Measurements from ENCODE around the gene SLC39A1. TPM values are rescaled to one million over a fixed set of nuclear protein-coding genes. Genes with fewer than 3 reads are reported as not detected.

Gene SLC39A1
- total RNA-seq, 8 experiments from 2014 or later = 36.6 to 117 (median 57.0) TPM

DNA sequence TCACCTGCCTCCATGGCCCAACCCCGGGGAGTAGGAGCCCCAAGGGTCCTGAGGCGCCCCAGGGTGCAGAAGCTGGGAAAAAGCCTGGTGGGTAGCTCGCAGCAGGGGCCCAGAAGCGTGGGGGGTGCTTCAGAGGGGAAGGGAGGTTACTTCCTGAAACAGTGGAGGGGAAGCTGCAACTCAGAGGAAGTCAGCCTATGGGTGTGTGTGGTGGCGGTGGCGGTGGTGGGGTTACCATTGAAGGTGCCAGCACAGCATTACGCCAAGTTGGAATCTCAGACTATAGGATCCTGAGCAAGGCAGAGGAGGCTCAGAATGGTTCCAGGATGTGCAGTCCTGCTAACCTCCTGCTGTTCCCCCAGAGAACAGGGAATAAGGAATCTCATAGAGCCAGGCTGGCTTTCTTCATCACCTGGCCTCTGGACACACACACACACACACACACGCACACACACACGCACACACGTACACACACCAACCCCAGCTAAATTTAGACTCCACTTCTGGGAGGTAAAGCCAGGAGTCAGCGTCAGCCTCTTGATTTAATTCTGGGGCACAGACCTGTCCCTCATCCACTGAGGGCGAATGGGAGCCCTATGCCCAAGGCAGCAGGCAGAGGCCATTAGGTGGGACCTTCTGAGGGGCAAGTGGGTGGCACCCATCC lies 18.1 kb downstream of the SLC39A1 start:
- in situ Hi-C loops (cut with MboI; ENCODE audit: low pct_unique_long_range_greater_than_20kb in 2 of 9, low sequenced_read_pairs in 9 of 9, unreplicated experiment in 9 of 9) = loop anchor here in 2 of 9 experiments (25.0 kb wide), 1 partner anchor 133 kb away; no protein-coding TSS in a partner anchor
- ATAC-seq (replicated peaks in 6 of 8) = peak in 1 of 8 experiments; percentile 27
- peaks cover 7 to 9% of the 10 kb centered on the region in 2 donors for H3K4me1 ChIP-seq (replicated peaks in 1 of 2)
- peak overlapping the region; percentile 44 to 73 for H3K27ac ChIP-seq
- peak overlapping the region; percentile 71 to 94 (median 91) for H3K4me3 ChIP-seq
- WGBS, 10 experiments = 0 to 100% (median 63%) methylated on average over 1 to 5 of the region's 12 CpGs; no CpG with 5 or more reads in 3 of the 10 experiments

DNA sequence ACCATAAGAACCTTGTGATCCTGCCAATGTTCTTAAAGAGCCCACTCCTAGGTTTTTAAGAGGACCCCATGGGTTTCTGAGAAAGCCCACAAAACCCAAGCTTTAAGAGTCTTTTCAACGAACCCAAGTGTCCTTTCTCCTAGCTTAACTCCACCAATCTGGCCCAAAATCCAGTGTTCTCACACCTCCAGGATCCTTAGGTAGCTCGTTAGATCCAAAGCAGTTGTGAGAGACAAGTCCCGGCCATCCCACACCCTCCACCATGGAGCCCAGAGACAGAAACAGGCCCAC lies 18.6 kb downstream of the SLC39A1 start:
- Histone ChIP-seq H3K4me3 (peak overlapping the region in 4 of 5 donors; percentile 71 to 94 (median 89)), H3K27ac (no peak overlapping the region), H3K4me1 (replicated peaks in 1 of 2) (peaks cover 7 to 9% of the 10 kb centered on the region in 2 donors)
- ATAC-seq (replicated peaks in 6 of 8) = no peak
- 18 to 100% (median 80%) methylated on average over 1 to 3 of the region's 3 CpGs; no CpG with 5 or more reads in 3 of the 10 experiments for WGBS, 10 experiments
- in situ Hi-C loops (cut with MboI; ENCODE audit: low pct_unique_long_range_greater_than_20kb in 2 of 9, low sequenced_read_pairs in 9 of 9, unreplicated experiment in 9 of 9) = loop anchor here in 2 of 9 experiments (25.0 kb wide), 1 partner anchor 132 kb away; no protein-coding TSS in a partner anchor

DNA sequence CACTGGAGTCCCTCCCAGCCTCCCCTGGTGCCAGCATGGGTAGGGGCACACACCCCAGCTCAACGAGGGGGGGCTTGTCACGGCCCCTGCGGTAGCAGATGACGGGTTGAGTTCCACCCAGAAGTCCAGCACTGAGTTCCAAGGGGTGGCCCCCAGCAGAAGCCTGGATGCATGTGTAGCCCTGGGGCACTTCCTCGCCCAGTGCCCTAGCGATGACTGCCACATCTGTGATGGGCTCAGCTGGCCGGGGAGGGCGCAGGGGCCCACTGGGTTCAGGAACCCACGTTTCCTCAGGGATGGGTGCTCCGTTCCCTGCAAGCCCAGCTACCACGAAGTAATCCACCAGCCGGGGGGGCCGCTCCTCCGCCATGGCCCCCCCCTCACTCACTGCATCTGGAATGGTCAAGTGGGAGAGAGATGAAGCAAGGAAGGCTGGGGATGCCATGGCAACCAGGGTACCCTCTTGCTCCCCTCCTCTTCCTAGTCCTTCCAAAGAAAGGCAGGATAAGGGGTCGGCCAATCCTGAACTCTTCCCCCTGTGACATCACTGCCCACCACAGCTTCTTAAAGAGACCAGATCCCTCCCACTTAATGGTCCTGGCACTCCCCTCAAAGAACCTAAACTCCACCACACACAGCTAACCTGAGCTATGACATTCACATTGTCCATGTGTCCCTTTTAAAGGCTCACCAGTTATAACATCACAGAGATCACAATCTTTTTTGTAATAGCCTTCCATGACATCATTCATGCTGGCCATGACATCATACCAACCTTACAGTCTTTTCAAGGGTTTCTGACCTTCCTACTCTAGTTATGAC lies 19.1 kb downstream of the SLC39A1 start:
- in situ Hi-C loops (cut with MboI; ENCODE audit: low pct_unique_long_range_greater_than_20kb in 2 of 9, low sequenced_read_pairs in 9 of 9, unreplicated experiment in 9 of 9) = loop anchor here in 2 of 9 experiments (25.0 kb wide), 1 partner anchor 132 kb away; no protein-coding TSS in a partner anchor
- H3K27ac ChIP-seq = no peak overlapping the region
- ATAC-seq (replicated peaks in 6 of 8) = no peak
- WGBS, 10 experiments = 20 to 100% (median 60%) methylated on average over 1 to 4 of the region's 15 CpGs; no CpG with 5 or more reads in 5 of the 10 experiments
- peak overlapping the region in 1 of 5 donors; percentile 91 for H3K4me3 ChIP-seq
- peaks cover 7 to 9% of the 10 kb centered on the region in 2 donors for H3K4me1 ChIP-seq (replicated peaks in 1 of 2)

DNA sequence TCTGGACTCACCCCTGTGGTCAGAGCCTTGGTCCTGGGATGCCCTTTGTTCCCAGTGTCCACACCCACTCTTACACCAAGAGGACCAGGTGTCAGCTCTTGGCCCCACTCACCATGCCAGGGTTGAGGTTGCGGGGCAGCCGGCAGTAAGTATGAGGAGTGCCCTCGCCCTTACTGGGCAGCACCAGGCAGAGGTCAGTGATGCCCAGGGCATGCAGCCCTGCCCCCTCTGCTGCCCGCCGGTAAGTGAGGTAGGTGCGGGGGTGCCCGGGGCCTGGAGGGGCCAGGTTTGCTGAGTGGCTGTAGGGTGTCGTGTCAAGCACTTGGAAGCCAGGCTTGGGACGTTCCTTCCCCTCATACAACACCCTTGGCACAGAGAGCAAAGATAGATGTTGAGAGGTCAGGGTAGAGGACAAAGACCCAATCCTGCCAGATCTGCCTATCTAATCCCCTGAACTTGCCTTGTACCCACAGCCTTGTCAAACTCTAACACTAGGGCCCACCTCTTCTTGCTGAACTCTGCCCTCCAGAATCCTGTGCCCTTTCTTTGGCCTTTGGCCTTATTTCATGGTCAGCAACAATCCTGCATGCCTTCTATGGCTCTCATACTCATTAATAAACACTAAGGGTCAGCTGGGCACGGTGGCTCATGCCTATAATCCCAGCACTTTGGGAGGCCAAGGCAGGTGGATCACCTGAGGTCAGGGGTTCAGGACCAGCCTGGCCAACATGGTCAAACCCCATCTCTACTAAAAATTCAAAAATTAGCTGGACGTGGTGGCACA lies 20.4 kb downstream of the SLC39A1 start:
- in situ Hi-C loops (cut with MboI; ENCODE audit: low pct_unique_long_range_greater_than_20kb in 2 of 9, low sequenced_read_pairs in 9 of 9, unreplicated experiment in 9 of 9) = loop anchor here in 2 of 9 experiments (25.0 kb wide), 1 partner anchor 131 kb away; no protein-coding TSS in a partner anchor
- 89 to 100% (median 97%) methylated on average over 1 to 10 of the region's 11 CpGs; no CpG with 5 or more reads in 3 of the 10 experiments for WGBS, 10 experiments
- no peak overlapping the region for H3K4me3 ChIP-seq
- H3K4me1 ChIP-seq (replicated peaks in 1 of 2) = peaks cover 7 to 9% of the 10 kb centered on the region in 2 donors
- no peak for ATAC-seq (replicated peaks in 6 of 8)
- H3K27ac ChIP-seq = no peak overlapping the region

DNA sequence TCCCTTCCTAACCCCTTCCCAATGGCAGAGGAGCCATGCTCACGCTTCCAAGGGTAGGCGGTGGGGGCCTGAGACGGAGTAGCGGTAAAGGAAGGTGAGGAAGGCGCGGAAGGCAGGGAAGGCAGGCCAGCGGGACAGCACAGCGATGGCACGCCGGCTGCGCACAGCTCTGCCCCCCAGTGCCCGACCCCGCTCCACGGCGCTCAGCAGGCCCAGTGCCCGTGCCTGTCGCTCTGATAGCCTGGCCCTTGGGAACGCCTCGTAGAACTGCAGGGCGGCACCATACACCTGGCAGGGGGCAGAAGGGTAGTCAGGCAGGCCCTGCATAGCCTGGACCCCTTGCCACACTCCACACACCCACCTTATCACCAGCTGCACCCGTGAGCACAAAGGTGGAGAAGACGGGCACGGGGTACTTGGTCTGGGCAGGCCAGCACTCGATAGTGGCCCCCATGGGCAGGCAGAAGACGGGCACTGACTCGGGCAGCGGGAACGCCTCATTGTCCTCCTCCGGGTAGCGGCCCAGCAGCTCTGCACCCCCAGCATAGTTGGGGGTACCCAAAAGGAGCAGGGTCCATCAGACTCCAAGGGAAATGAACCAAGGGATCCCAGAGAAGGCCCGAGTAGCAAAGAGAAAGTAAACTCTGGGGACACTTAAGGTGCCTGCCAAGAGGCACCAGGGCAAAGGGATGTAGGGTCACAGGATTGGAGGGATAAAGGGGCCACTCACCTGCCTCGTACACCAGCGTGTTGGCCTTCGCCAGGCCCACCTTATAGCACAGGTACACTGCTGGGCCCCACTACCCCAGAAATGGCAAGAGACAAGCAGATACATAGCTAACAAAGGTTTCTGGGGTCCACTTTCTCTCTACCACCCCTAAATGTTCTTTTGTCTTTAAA lies 21.3 kb downstream of the SLC39A1 start:
- in situ Hi-C loops (cut with MboI; ENCODE audit: low pct_unique_long_range_greater_than_20kb in 2 of 9, low sequenced_read_pairs in 9 of 9, unreplicated experiment in 9 of 9) = loop anchor here in 2 of 9 experiments (25.0 kb wide), 1 partner anchor 130 kb away; no protein-coding TSS in a partner anchor
- WGBS, 10 experiments = 0 to 100% (median 93%) methylated on average over 1 to 11 of the region's 34 CpGs; no CpG with 5 or more reads in 4 of the 10 experiments
- Histone ChIP-seq H3K27ac (no peak overlapping the region), H3K4me3 (no peak overlapping the region), H3K4me1 (replicated peaks in 1 of 2) (peaks cover 7 to 9% of the 10 kb centered on the region in 2 donors)
- ATAC-seq (replicated peaks in 6 of 8) = no peak

DNA sequence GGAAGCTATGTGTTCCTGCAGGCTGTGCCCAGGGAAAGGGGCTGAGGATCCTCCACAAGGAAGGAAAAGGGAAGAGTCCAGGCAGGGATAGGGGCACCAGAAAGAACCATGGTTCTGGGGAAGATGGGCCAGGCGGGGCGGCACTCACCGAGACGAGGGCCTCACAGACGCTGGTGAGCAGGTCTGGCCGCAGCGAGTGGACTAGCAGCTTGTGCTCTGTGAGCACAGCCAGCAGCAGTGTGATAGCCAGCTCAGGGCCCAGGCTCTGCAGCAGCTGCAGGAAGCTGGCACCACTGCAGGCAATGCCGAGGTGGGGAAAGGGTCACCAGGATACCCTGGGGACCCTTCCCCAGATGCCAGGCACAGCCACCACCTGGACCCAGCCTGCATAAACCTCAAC lies 22.6 kb downstream of the SLC39A1 start:
- 100% methylated on average over 2 of the region's 8 CpGs; no CpG with 5 or more reads in 9 of the 10 experiments for WGBS, 10 experiments
- no peak for ATAC-seq (replicated peaks in 6 of 8)
- H3K27ac ChIP-seq = no peak overlapping the region
- H3K4me1 ChIP-seq (replicated peaks in 1 of 2) = peaks cover 6 to 7% of the 10 kb centered on the region in 2 donors
- H3K4me3 ChIP-seq = no peak overlapping the region
- in situ Hi-C loops (cut with MboI; ENCODE audit: low pct_unique_long_range_greater_than_20kb in 2 of 9, low sequenced_read_pairs in 9 of 9, unreplicated experiment in 9 of 9) = loop anchor here in 2 of 9 experiments (25.0 kb wide), 1 partner anchor 128 kb away; no protein-coding TSS in a partner anchor

DNA sequence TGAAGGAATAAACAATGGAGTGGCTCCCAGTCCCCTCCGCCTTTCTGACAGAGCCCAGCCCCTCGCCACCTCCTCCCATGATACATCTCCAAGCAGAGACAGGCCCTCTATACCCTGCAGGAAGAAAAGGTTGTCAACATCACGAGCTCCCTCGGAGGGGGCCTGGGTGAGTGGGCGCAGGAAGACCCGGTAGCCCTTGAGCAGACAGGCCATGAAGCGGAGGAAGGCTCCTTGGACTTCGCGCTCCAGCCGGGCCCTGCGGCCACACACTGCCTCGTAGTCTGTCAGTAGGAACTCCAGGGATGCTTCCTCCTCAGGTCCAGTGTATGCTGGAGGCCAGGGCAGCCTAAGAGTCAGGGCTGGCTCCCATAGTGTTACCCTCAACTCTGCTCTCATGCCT lies 23.9 kb downstream of the SLC39A1 start:
- in situ Hi-C loops (cut with MboI; ENCODE audit: low pct_unique_long_range_greater_than_20kb in 2 of 9, low sequenced_read_pairs in 9 of 9, unreplicated experiment in 9 of 9) = loop anchor here in 2 of 9 experiments (25.0 kb wide), 1 partner anchor 127 kb away; no protein-coding TSS in a partner anchor
- H3K4me1 ChIP-seq (replicated peaks in 1 of 2) = no peaks in the 10 kb centered on the region
- no peak overlapping the region for H3K4me3 ChIP-seq
- WGBS, 10 experiments = 60 to 100% (median 97%) methylated on average over 1 to 12 of the region's 12 CpGs; no CpG with 5 or more reads in 5 of the 10 experiments
- no peak overlapping the region for H3K27ac ChIP-seq
- ATAC-seq (replicated peaks in 6 of 8) = peak in 1 of 8 experiments; percentile 25

DNA sequence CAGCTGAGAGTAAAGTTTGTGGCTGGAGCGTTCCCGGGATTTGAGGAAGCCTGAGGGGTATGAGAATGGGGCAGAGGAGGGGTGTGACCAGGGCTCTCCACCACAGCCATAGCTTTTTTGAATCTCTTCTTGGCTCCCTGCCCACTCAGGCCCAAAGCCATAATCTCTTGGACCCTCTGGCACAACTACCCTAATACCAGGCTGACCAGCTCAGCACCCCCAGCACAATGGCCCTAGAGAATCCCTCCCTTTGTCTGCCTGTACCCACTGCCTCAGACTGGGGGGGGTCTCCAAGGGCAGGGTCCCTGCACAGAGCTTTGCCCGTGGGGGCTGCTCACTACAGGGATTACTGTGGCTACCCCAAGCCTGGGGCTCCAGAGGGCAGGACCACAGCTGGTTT lies 24.3 kb downstream of the SLC39A1 start:
- no peak for ATAC-seq (replicated peaks in 6 of 8)
- in situ Hi-C loops (cut with MboI; ENCODE audit: low pct_unique_long_range_greater_than_20kb in 2 of 9, low sequenced_read_pairs in 9 of 9, unreplicated experiment in 9 of 9) = loop anchor here in 2 of 9 experiments (25.0 kb wide), 1 partner anchor 127 kb away; no protein-coding TSS in a partner anchor
- Histone ChIP-seq H3K4me1 (replicated peaks in 1 of 2) (no peaks in the 10 kb centered on the region), H3K4me3 (no peak overlapping the region), H3K27ac (no peak overlapping the region)
- WGBS, 10 experiments = 65 to 100% (median 91%) methylated on average over 1 to 3 of the region's 3 CpGs; no CpG with 5 or more reads in 4 of the 10 experiments

DNA sequence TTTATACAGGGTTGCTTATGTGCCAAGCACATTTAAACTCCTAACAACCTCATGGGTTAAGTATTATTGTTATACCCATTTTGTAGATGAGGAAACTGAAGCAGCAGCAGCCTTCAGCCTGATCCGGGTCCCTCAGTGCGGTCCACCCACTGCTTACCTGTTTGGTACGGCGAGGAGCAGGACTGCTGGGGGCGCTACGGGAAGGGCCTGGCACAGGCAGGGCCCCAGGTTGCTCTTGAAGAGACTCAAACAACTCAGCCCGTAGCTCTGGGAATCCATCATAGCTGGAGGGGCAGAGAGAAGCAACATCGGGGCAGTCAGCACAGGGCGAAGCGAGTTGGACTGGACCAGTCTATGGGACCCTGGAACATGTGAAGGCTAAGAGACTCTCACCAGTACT lies 26.0 kb downstream of the SLC39A1 start:
- no peak overlapping the region for H3K27ac ChIP-seq
- in situ Hi-C loops (cut with MboI; ENCODE audit: low pct_unique_long_range_greater_than_20kb in 2 of 9, low sequenced_read_pairs in 9 of 9, unreplicated experiment in 9 of 9) = loop anchor here in 2 of 9 experiments (25.0 kb wide), 1 partner anchor 125 kb away; no protein-coding TSS in a partner anchor
- ATAC-seq (replicated peaks in 6 of 8) = no peak

DNA sequence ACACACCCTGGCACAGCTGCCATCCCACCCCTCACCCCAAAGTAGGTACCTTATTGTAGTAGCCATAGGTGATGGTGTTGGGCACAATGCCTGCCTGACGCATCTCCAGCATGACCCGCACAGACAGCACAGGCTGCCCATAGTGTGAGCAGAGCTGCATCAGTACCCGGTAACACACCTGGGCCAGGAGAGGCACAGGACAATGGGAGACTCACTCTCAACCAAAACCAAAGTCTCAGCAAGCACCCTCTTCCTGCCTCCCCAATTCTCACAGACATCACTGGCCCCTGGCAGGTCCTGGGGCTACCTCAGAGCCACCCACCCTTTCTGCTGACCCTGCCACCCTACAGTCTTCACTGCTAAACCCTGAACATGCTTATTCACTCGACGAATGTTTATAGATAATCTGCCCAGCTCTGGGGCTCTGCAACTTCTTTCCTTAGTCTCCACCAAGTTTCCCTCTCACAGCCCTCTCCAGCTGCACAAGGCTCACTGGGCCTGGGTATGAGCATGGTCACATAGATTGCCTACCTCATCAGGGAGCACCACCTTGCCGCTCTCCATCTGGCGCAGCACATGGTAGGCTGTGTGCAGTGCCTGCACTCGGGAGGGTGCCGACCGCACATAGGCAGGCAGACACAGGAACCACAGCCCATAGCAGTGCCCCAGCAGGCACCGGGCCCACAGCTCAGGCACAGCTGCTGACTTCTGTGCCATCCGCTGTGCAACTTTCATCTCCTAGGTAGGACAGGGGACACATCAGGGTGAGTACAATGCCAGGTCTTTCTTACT lies 27.1 kb downstream of the SLC39A1 start:
- in situ Hi-C loops (cut with MboI; ENCODE audit: low pct_unique_long_range_greater_than_20kb in 2 of 9, low sequenced_read_pairs in 9 of 9, unreplicated experiment in 9 of 9) = loop anchor here in 2 of 9 experiments (25.0 kb wide), 1 partner anchor 124 kb away; no protein-coding TSS in a partner anchor
- no peak overlapping the region for H3K4me3 ChIP-seq
- WGBS, 10 experiments = 90 to 100% (median 97%) methylated on average over 1 to 11 of the region's 12 CpGs; no CpG with 5 or more reads in 4 of the 10 experiments
- H3K4me1 ChIP-seq (replicated peaks in 1 of 2) = no peaks in the 10 kb centered on the region
- no peak overlapping the region for H3K27ac ChIP-seq
- ATAC-seq (replicated peaks in 6 of 8) = no peak

More for the DNA sequence above, 26.0 kb downstream of the SLC39A1 start:
- 90 to 100% (median 96%) methylated on average over 1 to 10 of the region's 10 CpGs; no CpG with 5 or more reads in 3 of the 10 experiments for WGBS, 10 experiments
- no peak overlapping the region for H3K4me3 ChIP-seq
- no peaks in the 10 kb centered on the region for H3K4me1 ChIP-seq (replicated peaks in 1 of 2)

DNA sequence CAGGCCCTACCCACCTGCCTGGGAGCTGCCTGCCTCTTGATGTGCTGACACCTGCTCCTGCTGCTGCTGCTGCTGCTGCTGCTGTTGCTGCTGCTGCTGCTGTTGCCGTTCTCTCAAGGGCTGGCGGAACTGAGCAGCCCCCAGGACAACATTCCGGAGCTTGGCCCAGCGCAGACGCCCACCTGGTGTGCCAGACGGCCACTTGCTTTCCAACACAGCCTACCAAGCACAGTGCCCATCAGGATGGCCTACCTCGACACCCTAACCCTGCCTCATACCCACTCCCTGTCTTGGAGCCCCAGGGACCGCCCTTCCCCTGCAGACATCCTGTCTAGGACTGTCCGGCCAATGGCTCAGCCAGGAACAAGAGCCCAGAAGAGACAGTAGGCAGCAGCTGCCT lies 28.6 kb downstream of the SLC39A1 start:
- Histone ChIP-seq H3K4me3 (no peak overlapping the region), H3K27ac (no peak overlapping the region), H3K4me1 (replicated peaks in 1 of 2) (no peaks in the 10 kb centered on the region)
- no peak for ATAC-seq (replicated peaks in 6 of 8)
- in situ Hi-C loops (cut with MboI; ENCODE audit: low pct_unique_long_range_greater_than_20kb in 2 of 9, low sequenced_read_pairs in 9 of 9, unreplicated experiment in 9 of 9) = loop anchor here in 2 of 9 experiments (25.0 kb wide), 1 partner anchor 122 kb away; no protein-coding TSS in a partner anchor
- 92 to 100% (median 98%) methylated on average over 1 to 9 of the region's 9 CpGs; no CpG with 5 or more reads in 4 of the 10 experiments for WGBS, 10 experiments

Measured in motor neuron (in vitro differentiated cells).